Lower lobe of right lung (tissue), 2 donors: ENCODE results near the gene AK9. TPM values are rescaled to one million over a fixed set of nuclear protein-coding genes. Genes with fewer than 3 reads are reported as not detected.
"Not testable (repeated sequence)": the region's sequence is repeated elsewhere in the genome, so short reads cannot be mapped to it uniquely, and the experiment has no call there.

Experiments
- ATAC-seq, 2 donors: fragments of 200-7000 bp; cut with Tn5 transposase; one replicate each; pipeline ENCODE4 v1.9.1; 2020 to 2022; ENCODE audit warnings: mild to moderate bottlenecking in 2 of 2, moderate library complexity in 2 of 2
- DNase-seq: peaks from one replicate; pipeline ENCODE4 v3.0.0-alpha.2; 2020
- H3K27ac ChIP-seq: fragments of 200-600 bp; one replicate; pipeline ENCODE4 v1.8.0; 2022
- H3K27me3 ChIP-seq: fragments of 200-600 bp; one replicate; pipeline ENCODE4 v1.8.0; 2022; ENCODE audit warnings: low read depth
- H3K36me3 ChIP-seq: fragments of 200-600 bp; one replicate; pipeline ENCODE4 v1.8.0; 2022; ENCODE audit warnings: mild to moderate bottlenecking
- H3K4me1 ChIP-seq: fragments of 200-600 bp; one replicate; pipeline ENCODE4 v1.8.0; 2022
- H3K4me3 ChIP-seq: fragments of 200-600 bp; one replicate; pipeline ENCODE4 v1.8.0; 2022; ENCODE audit warnings: mild to moderate bottlenecking
- H3K9me3 ChIP-seq: fragments of 200-600 bp; one replicate; pipeline ENCODE4 v1.8.0; 2022
- intact Hi-C: fragments of 100-400 bp; cut with DNase I; formaldehyde crosslinking; loops from one replicate; pipeline ENCODE4 v1.11.0; 2022
- total RNA-seq: library from RNA; stranded (reverse); fragmentation: NEBNext Ultra II Directional; extraction: Animal tissue kit (Norgen Biotek cat#: 25700); gene quantifications from one replicate; pipeline ENCODE4 v1.2.1, GENCODE V29; 2021
- TF ChIP-seq, protein P1 (sequence below): fragments of 200-600 bp; IDR thresholded peaks from one replicate; pipeline ENCODE4 v1.8.0; 2022; ENCODE audit warnings: antibody characterized with exemption, mild to moderate bottlenecking
- donor health status: DM: no; HTN: yes; CAD: no; lungs with severe emphysema.

Gene AK9
- total RNA-seq, 1 donor from 2014 or later = 13.9 TPM

DNA sequence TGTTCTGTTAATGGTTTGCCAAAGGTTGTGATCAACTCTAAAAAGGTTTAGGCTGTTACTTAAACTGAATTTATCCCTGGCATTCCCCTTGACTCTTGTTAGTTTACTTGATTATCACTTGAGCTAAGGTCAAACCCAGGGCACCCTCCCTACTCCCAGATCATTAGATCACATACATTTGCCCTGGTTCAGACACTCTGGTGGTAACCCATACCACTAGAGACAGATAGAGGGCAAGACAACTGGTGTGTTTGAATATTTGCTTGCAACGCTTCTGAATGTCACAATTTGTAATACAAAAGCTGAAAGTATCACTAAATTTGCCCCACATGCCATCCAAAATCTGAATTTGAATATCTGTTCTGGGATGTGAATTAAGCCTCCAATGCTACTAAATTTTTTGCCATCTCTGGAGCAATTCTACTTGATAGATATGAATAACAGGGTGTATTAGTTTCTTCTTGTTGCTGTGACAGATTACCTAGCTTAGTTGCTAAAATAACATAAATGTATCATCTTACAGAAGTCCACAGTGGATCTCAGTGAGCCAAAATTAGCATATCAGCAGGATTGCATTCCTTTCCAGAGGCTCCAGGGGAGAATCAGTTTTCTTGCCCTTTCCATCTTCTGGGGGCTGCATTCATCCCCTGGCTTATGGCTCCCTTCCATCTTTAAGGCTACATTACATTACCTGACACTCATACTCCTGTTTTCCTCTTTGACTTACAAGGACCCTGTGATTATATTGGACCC lies 45.4 kb upstream of the AK9 start:
- Histone ChIP-seq H3K9me3 (no peaks in the 10 kb centered on the region), H3K4me3 (no peak overlapping the region), H3K27ac (no peak overlapping the region), H3K4me1 (no peaks in the 10 kb centered on the region), H3K27me3 (no peaks in the 10 kb centered on the region), H3K36me3 (peaks cover 36% of the 10 kb centered on the region)
- intact Hi-C loops = no loop called here
- ATAC-seq = no peak
- TF ChIP-seq, protein P1, sequence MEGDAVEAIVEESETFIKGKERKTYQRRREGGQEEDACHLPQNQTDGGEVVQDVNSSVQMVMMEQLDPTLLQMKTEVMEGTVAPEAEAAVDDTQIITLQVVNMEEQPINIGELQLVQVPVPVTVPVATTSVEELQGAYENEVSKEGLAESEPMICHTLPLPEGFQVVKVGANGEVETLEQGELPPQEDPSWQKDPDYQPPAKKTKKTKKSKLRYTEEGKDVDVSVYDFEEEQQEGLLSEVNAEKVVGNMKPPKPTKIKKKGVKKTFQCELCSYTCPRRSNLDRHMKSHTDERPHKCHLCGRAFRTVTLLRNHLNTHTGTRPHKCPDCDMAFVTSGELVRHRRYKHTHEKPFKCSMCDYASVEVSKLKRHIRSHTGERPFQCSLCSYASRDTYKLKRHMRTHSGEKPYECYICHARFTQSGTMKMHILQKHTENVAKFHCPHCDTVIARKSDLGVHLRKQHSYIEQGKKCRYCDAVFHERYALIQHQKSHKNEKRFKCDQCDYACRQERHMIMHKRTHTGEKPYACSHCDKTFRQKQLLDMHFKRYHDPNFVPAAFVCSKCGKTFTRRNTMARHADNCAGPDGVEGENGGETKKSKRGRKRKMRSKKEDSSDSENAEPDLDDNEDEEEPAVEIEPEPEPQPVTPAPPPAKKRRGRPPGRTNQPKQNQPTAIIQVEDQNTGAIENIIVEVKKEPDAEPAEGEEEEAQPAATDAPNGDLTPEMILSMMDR = no peak
- no peak for DNase-seq

DNA sequence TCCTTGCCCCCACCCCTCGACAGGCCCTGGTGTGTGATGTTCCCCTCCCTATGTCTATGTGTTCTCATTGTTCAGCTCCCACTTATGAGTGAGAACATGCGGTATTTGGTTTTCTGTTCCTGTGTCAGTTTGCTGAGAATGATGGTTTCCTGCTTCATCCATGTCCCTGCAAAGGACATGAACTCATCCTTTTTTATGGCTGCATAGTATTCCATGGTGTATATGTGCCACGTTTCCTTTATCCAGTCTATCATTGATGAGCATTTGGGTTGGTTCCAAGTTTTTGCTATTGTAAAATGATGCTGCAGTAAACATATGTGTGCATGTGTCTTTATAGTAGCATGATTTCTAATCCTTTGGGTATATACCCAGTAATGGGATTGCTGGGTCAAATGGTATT lies 34.2 kb upstream of the AK9 start:
- H3K4me3 ChIP-seq, DNase-seq, H3K36me3 ChIP-seq, H3K27ac ChIP-seq, H3K4me1 ChIP-seq, ATAC-seq, intact Hi-C loops, H3K27me3 ChIP-seq, H3K9me3 ChIP-seq: not testable (repeated sequence)

DNA sequence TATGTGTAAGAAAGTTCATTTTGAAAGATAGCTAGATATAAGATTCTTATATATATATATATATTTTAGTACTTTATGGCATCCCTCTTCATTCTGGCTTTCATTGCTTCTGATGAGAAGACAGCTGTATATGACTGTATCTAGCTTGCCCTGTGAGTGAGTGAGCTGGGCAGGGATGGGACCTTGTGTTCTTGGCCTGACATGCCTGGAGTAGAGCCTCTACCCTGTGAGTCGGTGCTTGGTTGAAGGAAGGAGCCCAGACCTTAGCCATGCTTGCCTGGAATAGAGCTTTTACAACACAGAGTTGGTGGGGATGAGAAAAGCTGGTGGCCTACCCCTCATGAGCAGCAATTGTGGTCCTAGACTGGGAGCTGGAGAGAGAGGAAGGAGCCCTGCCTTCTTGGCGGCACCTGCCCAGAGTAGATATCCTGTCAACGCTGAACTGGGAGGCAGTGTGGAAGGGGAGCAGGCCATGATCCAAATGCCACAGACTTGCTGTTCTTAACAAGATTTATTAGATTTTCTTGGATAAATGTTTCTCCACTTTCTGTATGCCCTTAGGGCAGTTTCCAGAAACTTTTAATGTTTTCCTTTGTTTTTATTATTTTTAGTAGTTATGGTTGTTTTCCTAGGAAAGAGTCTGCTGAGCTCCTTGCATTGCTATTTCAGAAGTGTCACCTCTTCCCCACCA lies 31.7 kb upstream of the AK9 start:
- ATAC-seq (no peak), DNase-seq (no peak)
- H3K27ac ChIP-seq = no peak overlapping the region
- peaks cover 13% of the 10 kb centered on the region for H3K36me3 ChIP-seq
- H3K4me1 ChIP-seq = no peaks in the 10 kb centered on the region
- intact Hi-C loops = no loop called here
- no peaks in the 10 kb centered on the region for H3K9me3 ChIP-seq
- H3K27me3 ChIP-seq = no peaks in the 10 kb centered on the region
- TF ChIP-seq, protein P1 = no peak
- H3K4me3 ChIP-seq = no peak overlapping the region

DNA sequence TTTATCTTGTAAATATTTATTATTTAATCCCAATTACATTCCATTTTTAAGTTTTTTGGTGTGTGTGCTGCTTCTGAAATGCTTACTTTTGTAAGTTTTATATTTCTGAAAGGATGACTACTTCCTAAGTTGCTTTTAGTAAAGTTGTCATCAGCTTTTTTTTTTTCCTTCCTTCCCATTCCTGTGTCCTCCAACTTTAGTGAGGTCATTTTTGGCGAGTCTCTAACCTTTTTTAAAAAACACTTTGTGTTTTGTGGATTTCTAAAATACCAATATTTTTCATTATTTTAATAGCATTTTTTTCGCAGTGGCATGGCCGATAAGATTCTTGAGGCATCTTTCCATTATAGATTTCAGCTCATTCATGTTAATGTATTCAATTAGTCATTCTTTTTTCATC lies 31.0 kb upstream of the AK9 start:
- TF ChIP-seq, protein P1 = no peak
- DNase-seq = no peak

DNA sequence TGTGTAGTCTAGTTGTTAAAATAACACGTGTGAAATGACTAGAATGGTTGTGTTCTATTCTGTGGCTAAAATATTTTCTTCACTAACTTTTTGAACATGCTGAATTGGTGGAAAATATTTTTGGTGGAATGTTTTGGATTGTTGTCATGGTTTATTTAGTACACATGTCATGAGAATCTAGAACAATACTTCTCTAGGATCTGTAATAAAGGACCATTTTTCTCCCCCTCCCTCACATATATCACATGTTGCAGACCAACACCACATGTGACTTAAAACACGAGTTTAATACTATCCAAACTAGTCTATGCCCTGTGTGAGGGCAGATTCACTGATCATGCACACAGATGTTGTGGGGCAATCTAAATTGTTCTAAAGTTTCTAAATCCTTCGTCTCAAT lies 29.3 kb upstream of the AK9 start:
- Histone ChIP-seq H3K9me3 (no peaks in the 10 kb centered on the region), H3K4me3 (no peak overlapping the region), H3K27ac (peak overlapping the region; percentile 1), H3K4me1 (no peaks in the 10 kb centered on the region), H3K36me3 (peaks cover 31% of the 10 kb centered on the region), H3K27me3 (no peaks in the 10 kb centered on the region)
- TF ChIP-seq, protein P1 = no peak
- DNase-seq = no peak
- no peak for ATAC-seq
- intact Hi-C loops = no loop called here

More for the DNA sequence above, 31.0 kb upstream of the AK9 start:
- Histone ChIP-seq H3K36me3 (peaks cover 19% of the 10 kb centered on the region), H3K4me3 (no peak overlapping the region), H3K4me1 (no peaks in the 10 kb centered on the region), H3K9me3 (no peaks in the 10 kb centered on the region), H3K27ac (no peak overlapping the region), H3K27me3 (no peaks in the 10 kb centered on the region)
- intact Hi-C loops = no loop called here
- no peak for ATAC-seq

DNA sequence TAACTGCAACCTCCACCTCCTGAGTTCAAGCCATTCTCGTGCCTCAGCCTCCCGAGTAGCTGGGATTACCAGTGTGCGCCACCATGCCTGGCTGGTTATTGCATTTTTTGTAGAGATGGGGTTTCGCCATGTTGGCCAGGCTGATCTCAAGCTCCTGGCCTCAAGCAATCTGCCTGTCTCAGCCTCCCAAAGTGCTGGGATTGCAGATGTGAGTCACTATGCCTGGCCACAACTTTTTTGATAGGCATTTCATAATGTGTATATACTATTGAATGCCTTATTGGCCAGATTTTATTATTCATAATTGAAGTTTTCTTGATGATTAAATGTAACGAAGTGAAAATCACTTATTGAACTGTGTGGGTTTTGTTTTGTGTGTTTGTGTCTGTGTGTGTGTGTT lies 28.0 kb upstream of the AK9 start:
- intact Hi-C loops = no loop called here

More for the DNA sequence above, 28.0 kb upstream of the AK9 start:
- no peak overlapping the region for H3K27ac ChIP-seq
- no peaks in the 10 kb centered on the region for H3K9me3 ChIP-seq
- no peaks in the 10 kb centered on the region for H3K27me3 ChIP-seq
- H3K4me3 ChIP-seq = no peak overlapping the region
- DNase-seq (no peak), ATAC-seq (no peak)
- H3K4me1 ChIP-seq = no peaks in the 10 kb centered on the region
- H3K36me3 ChIP-seq = peaks cover 31% of the 10 kb centered on the region
- TF ChIP-seq, protein P1 = no peak
